ENCODE measurements around the gene DNAH8.
A peak's percentile ranks its signal among the peaks of the same experiment; 100 is the strongest.

DNAH8 gene

DNA sequence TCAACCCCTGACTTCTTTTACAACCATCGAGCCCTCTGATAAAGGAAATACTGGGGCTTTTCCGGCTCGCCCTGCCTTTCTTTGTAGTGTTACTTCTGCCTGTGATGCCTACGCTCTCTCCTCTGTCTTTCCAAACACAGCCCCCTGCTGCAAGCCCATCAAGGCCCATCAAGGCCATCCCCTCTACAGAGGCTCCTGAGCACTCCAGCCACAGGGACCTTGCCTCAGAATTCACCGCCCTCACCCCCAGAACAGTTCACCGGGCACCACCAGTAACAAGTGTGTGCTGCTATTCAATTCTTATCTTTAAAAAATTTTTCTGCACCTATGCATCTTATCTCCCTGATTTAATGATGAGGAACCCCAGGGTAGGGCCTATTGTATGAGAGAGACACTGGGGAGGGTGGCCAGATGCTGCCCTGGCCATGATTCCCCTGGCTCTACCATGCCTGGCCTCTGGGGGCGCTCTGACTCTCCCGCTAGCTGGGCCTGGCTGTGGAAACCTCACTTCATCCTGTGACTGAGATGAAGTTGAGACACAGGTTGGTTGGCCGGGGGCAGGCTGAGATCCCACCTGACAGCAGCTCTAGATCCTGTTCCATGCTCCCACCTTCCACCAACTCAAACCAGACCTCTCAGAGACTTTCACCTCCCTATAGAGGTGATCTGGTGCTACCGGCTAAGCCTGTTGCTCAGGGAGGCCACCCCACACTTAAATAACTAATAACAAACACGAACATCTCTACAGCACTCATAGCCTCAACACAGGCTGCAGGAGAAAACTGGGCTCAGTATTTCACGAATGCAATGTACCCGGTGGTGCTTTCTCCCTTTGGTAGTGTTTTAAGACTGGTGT is 314.3 kb downstream of the DNAH8 start:
- DNase-seq, result peak; percentile 68

DNA sequence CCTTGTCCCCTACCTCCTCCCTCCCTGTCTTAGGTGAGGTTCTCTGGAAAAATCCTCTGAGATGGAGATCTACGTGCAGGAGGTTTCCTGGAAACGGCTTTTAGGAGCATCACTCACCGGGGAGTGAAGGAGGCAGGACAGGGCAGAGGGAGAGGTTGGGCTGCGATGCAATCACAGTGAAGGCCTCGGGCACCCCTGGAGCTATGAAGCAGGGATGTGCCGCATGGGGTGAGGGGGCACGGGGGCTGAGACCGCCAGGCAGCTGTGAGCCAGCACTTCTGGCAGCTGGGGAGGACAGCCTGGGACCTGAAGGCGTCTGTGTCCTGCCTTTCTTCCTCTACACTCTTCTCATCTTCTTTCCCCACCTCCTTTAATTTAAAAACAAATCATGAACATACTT is 320.6 kb downstream of the DNAH8 start:
- no peak for DNase-seq

GRCh38 chr6:39037082-39037508 is 322.0 kb downstream of the DNAH8 start:
- DNase-seq, result no peak

DNA sequence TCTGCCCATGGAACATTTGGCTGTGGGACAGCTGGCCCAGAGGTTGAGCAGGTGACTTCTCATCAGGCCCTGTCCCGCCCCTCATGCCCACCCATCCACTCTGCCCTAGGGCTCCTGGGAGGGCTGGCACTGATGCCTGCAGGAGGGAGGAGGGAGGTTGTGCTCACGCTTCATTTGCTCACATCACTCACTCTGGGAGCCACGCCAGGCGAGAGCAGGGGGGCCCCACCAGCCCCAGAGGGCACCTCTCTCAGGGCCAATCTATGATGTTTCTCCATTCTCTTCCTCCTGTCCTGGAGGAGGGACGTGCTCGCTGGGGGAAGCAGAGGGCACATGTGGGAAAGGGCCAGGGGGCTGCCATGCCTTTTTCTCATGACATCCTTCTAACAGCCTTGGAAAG is 322.6 kb downstream of the DNAH8 start:
- DNase-seq, result no peak

- DNase-seq, result no peak
Measured at GRCh38 chr6:39040080-39040673, 325.1 kb downstream of the DNAH8 start.

- DNase-seq, result no peak
Measured at GRCh38 chr6:39041072-39041471, 326.0 kb downstream of the DNAH8 start.

DNA sequence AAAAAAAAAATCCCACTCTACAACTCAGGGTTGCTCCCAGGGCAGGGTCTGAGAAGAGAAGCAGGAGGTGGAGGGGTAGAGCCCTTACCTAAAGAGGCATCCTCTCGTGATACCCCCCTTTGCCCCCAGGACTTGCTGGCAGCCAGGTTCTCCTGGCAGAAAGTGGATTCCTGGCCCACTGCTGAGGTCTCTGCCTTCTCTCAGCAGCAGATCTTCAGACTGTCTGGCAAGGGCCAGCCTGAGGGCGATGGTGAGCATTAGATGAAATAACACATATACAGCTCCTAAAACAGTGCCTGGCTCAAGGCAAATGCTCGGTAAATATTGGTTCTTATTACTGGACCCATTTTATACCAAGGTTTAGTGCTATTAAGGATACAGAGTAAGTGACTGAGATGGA is 328.7 kb downstream of the DNAH8 start:
- DNase-seq, result no peak

- DNase-seq, result no peak
Measured at GRCh38 chr6:39044181-39044580, 329.1 kb downstream of the DNAH8 start.

GRCh38 chr6:39047434-39048327 is 332.6 kb downstream of the DNAH8 start:
- DNase-seq, result no peak

DNA sequence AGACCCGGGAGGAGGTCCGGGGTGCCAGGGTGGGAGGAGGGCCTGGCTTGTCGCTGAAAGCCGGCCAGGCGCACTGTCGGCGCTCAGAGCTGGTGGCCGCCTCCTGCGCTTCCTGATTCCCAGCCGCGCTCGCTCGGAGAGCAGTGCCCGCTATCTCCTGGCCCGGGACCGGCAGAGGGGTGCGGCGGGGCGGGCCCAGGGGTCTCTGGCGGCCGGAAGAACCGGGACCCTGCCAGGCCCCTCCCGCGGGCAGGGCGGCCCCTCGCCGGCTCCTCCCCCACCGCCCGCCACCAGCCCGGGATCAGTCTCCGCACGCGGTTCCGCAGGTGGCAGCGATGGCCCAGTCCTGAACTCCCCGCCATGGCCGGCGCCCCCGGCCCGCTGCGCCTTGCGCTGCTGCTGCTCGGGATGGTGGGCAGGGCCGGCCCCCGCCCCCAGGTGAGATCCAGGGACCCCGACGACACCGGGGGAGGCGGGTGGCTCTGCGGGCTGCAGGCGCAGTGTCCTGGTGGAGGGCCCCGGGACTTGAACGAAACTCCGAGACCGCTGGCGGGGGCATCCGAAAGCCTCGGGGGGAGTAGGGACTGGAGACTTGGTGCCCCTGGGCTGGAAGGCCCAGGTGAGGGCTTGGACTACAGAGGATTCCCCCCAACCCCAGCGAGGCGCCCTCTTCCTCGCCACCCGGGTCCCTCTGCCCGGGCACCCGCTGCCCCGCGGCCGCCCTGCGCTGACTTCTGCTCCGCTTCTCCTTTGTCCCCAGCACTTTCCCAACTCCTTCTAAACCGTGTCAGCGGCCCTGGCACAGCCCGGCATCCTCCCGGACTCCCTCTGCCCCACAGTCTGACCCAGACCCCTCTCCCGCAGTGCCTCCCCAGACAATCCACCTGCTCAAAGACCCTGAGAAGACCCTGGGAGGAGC is 333.6 kb downstream of the DNAH8 start, which contains the start of gene GLP1R:
GLP1R (plus strand) TSS at position 301 of the 919 bp plus-strand sequence; CDS start at position 361, 60 bp downstream.
- no peak for DNase-seq

DNA sequence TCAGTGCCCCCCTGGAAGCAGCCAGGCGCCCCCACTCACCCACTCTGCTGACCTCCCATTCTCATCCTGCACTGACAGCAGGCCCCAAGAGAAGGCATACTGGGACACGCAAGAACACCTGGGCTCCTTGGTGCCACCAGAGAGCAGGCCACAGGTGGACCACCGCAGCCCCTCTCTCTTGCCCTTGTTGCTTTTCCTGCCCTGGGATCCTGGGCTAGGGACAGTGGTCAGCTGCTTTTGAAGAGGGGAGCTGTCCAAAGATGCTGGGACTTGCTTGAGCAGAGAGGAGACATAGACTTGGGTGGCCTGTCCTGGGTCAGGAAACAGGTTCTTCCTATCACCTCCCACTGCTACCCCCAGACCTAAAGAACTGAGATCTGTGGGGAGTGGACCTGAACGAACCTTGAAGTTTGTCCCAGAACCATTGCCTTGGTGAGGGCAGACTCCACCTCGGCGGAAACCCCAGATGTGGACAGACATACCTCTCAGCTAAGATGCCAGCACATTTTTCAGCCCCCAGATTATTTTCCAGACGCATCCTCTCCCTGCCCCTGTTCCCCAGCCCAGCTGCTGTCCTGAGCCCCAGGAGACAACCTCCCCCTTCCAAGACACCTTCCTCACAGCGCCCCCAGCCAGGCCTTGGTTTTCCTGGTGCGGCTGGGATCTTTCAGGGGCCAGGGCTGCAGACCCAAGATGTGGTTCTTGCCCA is 334.6 kb downstream of the DNAH8 start:
- no peak for DNase-seq

DNA sequence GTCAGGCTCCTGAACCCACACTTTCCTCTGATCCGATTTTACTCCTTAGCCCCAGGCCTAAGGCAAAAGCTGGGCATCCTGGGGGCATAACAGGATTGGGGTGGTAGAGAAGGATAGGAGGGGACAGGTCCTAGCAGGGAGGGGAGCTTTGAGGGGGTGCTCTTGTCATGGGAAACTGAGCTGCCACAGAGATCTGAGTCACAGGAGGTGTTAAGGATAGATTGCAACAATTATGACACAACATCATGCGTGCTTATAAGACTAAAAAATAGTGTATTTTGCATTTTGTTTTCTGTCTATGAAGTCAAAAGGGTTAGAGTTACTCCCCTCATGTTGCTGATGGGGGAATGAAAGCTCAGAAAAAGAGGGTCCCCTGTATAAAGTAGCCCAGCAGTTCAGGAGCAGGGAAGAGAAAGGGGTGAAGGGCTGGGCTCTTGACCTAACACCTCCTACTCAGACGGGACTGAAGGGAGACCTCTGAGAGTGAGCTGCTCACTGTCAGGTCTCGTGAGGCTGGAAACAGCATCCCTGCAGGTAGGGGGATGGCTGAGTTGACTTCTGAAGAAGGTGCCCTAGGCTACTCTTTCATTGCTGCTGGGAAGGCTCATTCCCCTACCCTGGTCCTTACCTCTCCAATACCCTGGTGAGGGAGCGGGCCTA is 335.5 kb downstream of the DNAH8 start:
- no peak for DNase-seq

- no peak for DNase-seq
Measured at GRCh38 chr6:39051399-39052122, 336.4 kb downstream of the DNAH8 start.

- no peak for DNase-seq
Measured at GRCh38 chr6:39053016-39053624, 338.0 kb downstream of the DNAH8 start.

DNA sequence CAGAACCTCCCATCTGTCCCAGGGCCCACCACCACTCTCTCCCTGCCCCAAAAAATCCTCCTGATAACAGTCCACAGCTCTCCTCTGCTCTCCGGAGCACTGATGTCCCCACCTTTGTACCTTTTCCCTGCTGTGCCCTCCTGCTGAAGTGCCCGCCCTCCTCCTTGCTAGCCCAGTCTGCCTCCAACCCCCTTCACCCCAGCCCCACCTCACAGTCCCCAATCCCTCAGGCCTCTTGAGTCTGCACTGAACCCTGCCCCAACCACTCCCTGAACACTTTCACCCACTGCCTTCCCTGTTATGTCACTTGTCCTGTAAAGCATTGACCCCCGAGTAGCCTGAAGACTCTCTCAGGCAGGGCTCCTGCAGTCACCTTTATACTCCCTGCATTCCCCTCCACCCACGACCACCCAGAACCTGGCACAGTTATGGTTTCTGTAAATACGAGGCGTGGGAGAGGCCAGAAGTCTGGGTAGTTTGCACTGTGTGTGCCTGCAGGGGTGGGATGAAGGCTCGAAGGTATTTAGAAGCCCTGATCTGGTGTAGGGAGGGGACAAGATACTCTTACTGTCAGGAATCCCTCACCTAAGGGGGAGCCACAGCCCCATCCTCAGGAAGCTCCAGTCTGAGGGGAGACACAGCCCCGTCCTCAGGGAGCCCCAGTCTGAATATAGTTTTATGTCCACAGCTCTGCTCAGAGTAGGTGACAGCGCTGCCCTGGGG is 338.9 kb downstream of the DNAH8 start:
- DNase-seq, result no peak

DNA sequence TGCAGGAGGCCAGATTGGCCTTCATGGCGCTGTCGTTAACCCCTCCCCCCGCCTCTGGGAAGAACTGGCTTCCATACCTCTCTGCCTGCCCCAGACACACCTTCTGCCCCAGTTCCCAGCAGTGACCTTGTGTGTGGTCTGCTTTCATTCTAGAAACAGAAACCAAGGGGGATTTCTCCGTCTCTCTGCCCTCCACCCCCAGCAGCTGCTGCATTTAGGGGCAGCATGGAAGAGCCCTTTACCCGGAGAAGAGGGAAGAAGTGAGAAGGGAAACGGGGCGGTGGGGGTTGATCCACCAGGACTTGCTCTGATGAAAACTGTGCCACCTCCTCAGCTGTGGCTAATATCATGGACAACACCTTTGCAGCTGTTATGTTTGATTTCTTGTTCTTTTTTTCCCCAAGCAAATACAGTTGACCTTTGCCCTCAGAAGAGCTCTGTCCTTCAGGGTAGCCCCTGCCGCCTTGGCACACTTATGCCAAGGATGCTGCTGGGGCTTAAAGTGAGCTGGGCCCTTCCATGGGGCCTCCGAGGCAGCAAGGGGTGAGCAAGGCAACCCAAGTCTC is 339.5 kb downstream of the DNAH8 start:
- no peak for DNase-seq

GRCh38 chr6:39055661-39056060 is 340.6 kb downstream of the DNAH8 start:
- DNase-seq, result no peak

- no peak for DNase-seq
Measured at GRCh38 chr6:39056191-39056590, 341.1 kb downstream of the DNAH8 start.

DNA sequence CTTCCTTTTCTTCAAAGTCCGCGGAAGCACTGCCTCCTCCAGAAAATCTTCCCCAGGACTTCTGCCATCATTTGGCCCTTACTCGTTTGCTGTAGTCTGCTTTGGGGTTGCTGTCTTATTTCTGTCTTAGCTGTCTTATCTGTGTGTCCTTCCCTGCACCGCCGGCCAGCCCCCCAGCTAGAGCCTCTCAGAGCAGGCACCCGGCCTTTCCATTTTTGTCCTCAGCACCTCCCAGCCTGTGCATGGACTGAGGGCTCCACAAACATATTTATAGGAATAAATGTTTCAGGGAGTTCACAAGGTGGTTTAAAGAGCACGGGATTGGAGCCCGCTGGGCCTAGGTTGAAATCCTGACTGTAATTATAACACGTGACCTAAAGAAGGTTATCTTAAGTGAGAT is 341.6 kb downstream of the DNAH8 start:
- DNase-seq, result no peak

Measured in activated CD4-positive, alpha-beta T cell treated with anti-CD3 and anti-CD28 coated beads, Interleukin-2, Interleukin-6, amounts not matched to agents 100 ng/mL and 50 ng/mL, durations not matched to agents 16 hours and 8 hours (primary cell).